GM12801 (cell line): Measurements from ENCODE around the gene PRM1.

Experiments
- TF ChIP-seq, protein P1 (sequence below): IDR thresholded peaks from one replicate; pipeline ENCODE4 v1.5.1; 2011; ENCODE audit warnings: control low read depth; ENCODE audit not compliant: insufficient read length; ENCODE audit errors: extremely low read depth

Gene PRM1

DNA sequence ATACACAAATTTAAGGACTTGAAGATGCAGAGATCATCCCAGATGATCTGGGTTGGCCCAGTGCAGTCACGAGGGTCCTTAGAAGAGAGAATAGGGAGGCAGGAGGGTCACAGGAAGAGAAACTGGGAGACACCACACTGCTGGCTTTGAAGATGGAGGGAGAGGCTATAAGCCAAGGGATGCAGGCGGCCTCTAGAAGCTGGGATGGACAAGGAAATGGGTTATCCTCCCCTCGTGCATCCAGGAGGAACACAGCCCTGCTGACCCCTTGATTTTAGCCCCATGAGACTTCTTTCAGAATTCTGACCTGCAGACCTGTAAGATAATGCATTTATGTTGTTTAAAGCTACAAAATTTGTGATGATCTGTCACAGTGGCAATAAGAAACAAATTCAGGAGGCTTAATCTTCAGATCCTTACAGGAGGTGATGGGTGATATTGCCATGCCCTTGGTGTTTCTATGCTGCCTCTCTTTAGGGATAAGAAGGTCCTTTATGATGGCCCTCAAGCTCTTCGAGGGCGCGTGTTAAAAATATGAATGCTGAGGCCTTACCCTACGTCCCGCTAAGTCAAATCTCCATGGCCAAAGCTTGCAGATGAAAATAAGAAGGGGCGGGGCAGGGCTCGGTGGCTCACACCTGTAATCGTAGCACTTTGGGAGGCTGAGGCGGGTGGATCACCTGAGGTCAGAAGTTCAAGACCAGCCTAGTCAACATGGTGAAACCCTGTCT, 3.4 kb downstream of the PRM1 start:
- TF ChIP-seq, protein P1, sequence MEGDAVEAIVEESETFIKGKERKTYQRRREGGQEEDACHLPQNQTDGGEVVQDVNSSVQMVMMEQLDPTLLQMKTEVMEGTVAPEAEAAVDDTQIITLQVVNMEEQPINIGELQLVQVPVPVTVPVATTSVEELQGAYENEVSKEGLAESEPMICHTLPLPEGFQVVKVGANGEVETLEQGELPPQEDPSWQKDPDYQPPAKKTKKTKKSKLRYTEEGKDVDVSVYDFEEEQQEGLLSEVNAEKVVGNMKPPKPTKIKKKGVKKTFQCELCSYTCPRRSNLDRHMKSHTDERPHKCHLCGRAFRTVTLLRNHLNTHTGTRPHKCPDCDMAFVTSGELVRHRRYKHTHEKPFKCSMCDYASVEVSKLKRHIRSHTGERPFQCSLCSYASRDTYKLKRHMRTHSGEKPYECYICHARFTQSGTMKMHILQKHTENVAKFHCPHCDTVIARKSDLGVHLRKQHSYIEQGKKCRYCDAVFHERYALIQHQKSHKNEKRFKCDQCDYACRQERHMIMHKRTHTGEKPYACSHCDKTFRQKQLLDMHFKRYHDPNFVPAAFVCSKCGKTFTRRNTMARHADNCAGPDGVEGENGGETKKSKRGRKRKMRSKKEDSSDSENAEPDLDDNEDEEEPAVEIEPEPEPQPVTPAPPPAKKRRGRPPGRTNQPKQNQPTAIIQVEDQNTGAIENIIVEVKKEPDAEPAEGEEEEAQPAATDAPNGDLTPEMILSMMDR = no peak

DNA sequence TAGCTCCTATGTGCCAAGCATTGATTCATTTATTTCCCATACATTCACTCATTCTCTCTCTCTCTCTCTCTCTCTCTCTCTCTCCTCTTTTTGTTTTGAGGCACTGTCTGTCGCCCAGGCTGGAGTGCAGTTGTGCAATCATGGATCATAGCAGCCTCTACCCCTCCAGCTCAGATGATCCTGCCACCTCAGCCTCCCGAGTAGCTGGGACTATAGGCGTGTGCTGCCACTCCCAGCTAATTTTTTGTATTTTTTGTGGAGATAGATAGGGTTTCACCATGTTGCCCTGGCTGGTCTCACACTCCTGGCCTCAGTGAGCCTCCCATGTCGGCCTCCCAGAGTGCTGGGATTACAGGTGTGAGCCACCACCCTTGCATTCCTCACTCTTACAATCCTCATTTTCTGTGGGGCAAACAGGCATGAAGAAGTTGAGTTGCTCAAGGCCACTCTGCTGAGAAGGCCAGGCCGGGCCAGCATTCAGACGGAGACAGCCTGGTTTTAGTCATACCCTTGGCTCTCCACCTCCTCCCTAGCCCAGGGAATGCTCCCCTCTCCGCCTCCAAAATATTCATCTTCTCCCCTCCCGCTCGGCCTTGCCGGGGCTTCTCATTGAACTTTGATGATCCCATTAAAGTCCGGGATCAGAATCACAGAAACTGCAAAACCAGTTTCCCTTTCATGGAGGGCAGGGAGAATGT, 4.1 kb downstream of the PRM1 start:
- TF ChIP-seq, protein P1 = no peak

DNA sequence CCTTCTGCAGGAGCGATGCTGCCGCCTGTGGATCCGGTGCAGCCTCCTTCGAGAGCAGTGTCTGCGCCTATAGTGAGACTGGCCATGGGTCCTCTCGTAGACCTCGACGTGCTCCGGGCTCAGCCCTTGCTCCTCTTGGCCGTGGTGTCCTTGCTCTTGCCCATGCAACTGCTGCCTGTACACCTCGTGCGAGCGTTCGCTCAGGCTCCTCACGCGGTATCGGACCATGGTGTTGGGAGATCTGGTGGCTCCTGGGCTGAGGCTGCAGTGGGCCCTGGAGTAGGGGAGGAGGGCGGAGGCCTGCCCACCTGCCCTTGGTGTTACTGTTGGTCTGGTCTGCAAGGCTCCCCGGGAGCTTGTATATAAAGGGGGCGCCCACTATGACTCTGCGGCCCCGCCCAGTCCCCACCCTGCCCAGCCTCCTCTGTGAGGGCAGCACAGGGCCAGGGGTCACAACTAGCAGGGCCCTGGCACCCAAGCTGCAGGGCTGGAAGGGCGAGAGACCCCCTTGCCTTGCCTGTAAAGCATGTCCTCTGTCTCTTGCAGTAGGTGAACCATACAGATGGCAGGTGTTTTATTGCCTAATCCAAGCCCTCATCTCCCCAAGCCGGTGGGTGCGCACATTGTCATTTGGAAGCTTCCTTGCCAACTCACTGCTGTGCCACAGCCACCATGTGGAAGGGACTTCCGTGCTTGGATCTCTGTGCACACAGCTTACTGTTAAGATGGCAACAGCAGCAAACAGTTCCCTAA, 4.8 kb downstream of the PRM1 start, which contains the start of gene PRM2:
Gene PRM2 (minus strand): TSS at position 338 of the 753 bp plus-strand sequence. CDS start 110 bp downstream, at position 228.
- TF ChIP-seq, protein P1 = no peak

DNA sequence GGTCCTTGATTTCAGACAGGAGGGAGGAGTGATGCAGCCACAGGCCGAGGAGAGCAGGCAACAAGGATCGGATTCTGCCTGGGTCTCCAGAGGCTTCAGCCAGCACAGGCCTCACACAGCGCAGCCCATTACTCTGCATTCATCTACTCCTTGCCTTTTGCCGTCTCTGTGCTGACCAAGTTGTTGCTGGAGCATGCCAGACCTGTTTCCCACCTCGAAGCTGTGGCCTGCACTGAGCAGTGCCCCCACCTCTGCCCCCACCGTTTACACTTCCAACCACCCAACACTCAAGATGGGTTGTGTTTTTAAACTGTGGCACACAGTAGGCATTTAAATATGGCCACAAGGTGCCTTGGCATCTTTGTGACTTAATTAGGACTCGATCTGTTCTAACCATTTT, 6.2 kb downstream of the PRM1 start:
- TF ChIP-seq, protein P1 = no peak

DNA sequence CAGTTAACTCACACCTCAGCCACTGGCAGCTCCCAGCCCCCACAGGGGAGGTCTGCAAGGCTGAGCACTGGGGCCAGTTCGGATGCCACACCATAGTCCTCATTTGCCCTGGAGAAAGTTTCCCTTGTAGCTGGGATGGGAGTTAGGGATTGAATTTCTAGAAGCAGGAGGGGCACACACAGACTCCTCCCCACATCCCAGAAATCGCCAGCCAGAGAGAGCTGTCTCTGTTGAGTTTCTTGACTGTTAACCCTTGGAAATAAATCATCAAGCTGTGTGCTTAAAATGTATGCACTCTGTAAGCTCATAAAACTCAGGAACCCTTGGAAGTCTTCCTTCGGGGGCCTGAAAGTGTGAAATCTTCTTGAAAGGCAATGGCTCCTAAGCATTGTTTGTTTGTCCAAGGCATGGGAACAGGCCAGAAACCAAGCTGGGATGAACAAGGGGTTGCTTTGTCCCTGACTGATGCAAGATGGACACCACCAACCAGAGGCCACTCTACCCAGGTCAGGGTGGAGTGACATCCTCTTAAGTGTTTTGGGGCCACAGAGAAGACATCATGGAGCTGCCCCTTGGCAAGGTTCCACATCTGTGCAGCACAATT, 7.3 kb downstream of the PRM1 start:
- TF ChIP-seq, protein P1 = no peak

DNA sequence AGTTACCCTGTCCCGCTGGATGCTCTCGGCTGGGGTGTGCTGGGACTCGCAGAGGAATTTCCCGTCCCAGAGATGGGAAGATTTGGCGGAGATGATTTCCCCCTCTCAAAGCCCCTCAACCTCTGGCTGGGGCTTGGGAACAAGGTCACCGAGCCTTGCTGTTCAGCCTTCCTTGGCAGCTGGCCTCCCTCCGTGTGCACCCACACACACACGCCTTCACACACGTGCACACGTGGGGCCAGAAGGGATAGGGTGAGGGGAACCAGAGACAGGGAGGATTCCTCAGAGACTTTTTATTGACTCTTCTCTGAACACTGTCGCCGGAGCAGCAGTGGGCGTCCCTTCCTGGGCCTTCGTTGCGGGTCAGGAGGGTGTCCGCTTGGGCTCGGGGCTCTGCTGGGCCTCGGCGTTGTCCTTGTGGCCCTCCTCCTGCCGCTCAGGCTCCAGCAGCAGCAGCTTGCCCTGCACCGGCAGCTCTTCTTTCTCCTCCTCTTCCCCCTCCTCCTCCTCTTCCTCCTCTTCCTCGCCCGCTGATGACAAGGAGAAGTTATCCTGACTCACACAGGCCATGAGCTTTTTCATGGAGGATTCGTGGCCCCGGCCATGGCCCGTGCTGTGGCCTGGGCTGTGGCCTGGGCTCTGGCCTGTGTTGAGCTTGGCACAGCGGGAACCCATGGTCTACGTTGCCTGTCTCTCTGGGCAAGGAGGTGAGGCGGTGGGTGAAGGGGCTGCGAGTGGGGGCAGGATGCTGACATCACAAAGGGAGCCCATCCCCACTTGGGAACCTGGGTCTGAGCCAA, 8.0 kb downstream of the PRM1 start, which contains the start of gene PRM3:
Gene PRM3 (minus strand): TSS at position 709 of the 800 bp plus-strand sequence. CDS start 34 bp downstream, at position 675.
- TF ChIP-seq, protein P1 = no peak
